GM21515 (cell line): ENCODE results near the gene FOLR2.
"Not testable (repeated sequence)": the region's sequence is repeated elsewhere in the genome, so short reads cannot be mapped to it uniquely, and the experiment has no call there.

Source experiments
- ATAC-seq: cut with Tn5 transposase; IDR thresholded peaks from one replicate; pipeline ENCODE4 v1.9.1; 2021; ENCODE audit not compliant: unreplicated experiment

FOLR2 gene

GRCh38 chr11:72204886-72205285, 11.7 kb upstream of the FOLR2 start:
- ATAC-seq: no peak

DNA sequence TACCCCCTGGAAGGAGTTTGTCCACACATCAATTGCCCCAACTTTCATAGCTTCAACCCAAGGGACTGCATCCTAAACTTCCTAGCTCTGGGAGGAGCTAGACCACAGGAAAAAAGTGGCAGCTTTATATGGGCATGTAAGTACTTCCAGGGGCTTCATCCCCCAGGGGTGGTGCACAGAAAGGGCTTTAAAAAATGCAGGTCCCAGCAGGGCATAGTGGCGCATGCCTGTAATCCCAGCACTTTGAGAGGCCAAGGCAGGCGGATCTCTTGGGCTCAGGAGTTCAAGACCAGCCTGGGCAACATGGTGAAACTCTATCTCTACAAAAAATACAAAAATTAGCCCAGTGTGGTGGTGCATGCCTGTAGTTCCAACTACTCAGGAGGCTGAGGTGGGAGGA, 9.8 kb upstream of the FOLR2 start:
- ATAC-seq: not testable (repeated sequence)

GRCh38 chr11:72208281-72208680, 8.3 kb upstream of the FOLR2 start:
- no peak for ATAC-seq

GRCh38 chr11:72209101-72209500, 7.5 kb upstream of the FOLR2 start:
- no peak for ATAC-seq

GRCh38 chr11:72217841-72218240, 1.2 kb downstream of the FOLR2 start:
- ATAC-seq: no peak

GRCh38 chr11:72218251-72218745, 1.7 kb downstream of the FOLR2 start:
- no peak for ATAC-seq

GRCh38 chr11:72220696-72221363, 4.2 kb downstream of the FOLR2 start:
- ATAC-seq: no peak

DNA sequence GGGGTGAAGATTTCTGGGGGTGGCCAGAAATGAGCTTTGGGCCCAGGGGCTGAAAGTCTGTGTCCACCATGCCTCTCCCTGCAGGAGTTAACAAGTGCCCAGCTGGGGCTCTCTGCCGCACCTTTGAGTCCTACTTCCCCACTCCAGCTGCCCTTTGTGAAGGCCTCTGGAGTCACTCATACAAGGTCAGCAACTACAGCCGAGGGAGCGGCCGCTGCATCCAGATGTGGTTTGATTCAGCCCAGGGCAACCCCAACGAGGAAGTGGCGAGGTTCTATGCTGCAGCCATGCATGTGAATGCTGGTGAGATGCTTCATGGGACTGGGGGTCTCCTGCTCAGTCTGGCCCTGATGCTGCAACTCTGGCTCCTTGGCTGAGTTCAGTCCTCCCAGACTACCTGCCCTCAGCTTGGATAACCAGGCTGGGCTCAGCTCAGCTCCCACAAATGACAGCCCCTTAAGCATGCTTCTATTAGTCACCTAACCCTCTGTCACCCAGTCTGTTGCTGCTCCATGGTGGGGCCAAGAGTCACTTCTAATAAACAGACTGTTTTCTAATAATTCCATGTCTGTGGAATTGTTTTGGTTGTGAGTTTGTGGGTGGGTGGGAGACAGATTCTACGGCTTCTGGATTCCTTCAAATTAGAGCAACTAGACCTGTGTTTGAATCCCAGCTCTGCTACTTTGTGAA, 4.9 kb downstream of the FOLR2 start:
- ATAC-seq: no peak

DNA sequence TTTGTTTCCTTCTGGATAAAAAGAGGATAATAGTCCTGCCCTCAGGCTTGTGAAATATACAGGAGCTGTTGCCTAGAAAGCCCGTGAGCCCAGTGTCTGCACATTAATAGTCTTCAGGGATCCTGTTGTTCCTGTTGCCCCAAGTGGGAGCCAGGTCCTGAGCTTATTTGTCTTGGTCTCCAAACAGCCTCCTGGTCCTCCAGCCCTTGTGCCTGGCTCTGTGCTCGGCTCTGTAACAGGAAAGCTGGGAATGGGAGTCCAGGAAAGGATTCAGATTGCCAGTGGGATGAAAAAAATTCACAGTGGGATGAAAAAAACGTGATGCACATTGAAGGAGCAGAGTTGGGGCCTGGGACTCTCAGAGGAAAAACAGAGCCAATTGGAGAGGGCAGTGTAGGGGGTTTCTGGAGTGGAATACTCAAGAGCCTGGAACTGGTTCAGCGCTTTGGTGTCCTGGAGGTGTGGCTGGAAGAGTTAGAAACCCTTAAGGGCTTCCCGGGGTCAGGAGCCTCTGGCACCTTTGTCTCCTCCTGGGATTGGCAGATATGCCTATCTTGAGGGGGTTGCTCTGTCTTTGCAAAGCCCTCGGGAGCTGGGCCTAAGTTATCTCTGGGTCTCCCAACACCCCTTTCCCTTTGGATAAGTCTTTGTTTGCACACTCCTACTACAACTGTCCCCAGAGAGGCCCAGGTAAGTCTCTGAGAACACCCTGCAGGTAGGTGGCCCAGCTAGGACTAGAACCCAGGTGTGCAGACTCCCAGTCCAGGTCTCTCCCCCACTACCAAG, 5.7 kb downstream of the FOLR2 start:
- ATAC-seq: no peak

DNA sequence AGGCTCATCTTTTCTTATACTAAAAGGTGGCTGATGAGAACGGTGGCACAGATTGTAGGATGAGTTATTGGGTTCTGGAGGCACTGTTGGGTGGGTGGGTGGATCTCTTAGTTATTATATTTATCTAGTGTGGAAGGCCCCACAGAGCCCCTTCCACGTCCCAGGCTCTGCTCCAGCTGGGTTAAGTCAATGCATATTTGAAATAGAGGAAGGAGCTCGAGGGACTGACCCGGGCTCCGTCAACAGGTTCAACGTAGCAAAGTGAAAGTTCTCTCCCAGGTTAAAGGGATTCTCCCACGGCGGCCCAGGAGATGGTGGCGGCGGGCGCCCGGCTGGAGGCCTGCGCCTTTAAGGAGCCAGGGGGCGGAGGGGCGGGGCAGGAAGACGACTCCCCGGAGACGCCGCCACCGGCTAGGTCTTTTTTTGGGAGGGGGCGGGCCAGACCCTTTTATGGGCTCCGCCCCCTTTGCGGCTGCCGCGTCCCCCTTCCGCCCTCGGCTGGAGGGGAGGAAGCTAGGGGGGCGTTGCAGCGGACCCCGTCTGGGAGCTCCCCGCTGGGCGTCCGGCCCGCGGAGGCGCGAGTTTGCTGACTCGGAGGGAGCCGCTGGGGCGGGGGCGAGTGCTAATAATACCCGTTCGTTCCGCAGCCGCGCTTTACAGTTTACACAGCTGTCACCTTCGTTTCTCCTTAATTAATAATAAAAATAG, 6.5 kb downstream of the FOLR2 start:
- ATAC-seq: peak; percentile 64

DNA sequence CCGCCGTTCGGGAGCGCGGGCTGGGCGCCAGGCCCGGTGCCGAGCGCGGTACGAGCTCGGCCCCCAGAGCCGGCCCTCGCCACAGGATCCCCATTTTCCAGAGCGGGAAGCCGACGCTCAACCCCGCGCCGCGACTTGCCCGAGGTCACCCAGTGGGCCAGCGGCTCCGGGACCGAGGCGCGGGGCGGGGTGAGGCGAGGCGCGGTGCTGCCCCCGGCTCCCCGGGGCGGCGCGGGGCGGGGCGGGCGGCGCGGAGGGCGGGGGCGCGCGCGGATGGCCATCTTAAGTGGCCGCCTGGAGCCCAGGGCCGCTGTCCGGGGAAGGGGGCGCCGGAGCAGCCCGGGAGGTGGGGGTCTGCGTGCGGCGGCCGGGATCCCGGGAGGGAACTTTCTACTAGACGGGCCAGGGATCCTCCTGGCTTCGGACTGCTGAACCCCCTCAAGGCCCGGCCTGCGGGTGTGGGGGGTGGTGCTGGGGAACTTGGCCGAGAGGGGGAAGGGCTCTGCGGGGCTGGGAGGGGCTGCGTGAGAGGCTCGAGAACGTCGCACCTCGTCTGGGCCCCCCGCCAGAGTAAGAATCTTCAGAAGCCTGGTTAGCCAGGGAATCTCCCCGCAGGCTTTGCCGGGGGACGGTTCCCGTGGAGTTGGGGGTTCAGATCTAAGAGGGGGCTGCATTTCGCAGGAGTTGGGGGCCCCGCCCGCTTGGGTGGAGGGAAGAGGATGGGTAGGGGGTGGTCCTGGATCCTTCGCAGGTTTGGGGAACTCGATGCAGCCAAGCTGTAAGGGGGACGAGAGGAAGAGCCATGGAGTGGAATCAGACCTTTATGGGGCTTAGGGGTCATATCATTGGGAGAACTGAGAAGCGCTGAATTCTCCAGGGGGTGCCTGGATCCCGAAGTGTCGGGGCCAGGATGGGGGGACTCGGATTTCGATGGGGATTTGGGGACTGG, 7.3 kb downstream of the FOLR2 start:
- ATAC-seq: peak; percentile 40

DNA sequence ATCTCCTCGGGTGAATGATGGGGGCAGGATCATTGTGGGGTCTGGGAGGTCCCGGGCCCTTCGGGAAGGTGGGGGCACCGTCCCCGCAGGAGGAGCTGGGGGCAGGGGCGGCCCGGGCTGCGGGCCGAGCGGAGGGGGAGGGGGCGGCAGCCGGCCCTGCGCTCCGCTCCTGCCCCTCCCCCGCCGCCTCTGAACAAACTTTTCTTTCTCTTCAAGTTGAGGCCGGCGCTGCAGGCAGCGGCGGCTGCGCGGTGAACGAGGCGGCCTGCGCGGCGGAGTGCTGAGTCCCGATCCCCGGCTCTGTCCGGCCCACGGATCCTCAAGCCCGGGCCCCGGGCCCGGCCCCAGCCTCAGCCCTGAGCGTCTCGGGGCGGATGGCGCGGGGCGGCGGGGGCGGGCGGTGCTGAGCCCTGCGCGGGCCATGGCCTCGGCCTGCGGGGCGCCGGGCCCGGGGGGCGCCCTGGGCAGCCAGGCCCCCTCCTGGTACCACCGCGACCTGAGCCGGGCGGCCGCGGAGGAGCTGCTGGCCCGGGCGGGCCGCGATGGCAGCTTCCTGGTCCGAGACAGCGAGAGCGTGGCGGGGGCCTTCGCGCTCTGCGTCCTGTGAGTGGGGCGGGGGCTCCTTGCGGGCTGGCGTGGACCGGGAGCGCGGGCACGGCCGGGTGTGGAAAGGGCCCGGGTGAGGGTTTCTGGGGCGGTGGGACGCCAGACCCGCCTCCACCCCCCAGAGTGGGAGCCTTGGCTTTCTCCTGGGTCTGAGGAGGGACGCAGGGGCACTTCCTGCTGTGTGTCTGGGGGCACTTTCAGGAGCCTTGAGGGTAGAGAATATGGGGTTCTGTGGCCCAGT, 8.2 kb downstream of the FOLR2 start, which contains the start of gene INPPL1:
Gene INPPL1 (plus strand): TSS at position 204 of the 847 bp plus-strand sequence. CDS start 218 bp downstream, at position 422.
- no peak for ATAC-seq

DNA sequence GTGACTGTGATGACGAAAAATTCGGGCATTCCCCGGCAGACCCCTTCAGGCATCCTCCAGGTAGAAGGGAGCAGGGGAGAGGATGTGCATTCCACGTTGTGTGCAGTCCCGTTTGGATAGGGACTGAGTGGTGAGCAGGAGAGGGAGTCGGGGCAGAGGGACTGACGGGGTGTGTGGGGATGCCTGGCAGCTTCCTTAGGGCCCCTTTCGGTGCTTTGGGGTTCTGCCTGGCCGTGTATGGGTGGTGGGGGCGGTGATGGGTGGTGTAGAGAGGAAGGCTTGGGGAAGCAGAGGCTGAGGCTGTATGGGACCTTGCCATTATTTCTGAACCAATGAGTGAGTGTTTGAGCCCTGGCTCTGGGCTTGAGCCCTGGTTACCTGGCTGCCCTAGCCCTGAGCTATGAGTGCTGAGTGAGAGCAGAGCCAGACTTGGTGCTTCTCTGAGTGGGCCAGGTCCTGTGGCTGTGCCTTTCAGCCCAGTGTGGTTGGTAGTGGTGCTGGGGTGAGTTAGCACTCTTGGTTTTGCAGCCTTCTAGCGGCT, 8.9 kb downstream of the FOLR2 start:
- ATAC-seq: no peak

GRCh38 chr11:72226701-72227100, 10.1 kb downstream of the FOLR2 start:
- no peak for ATAC-seq

- ATAC-seq: no peak
These were observed 11.0 kb downstream of the FOLR2 start for GRCh38 chr11:72227316-72228228.

GRCh38 chr11:72228229-72228843, 11.7 kb downstream of the FOLR2 start:
- no peak for ATAC-seq

GRCh38 chr11:72228844-72229231, 12.2 kb downstream of the FOLR2 start:
- ATAC-seq: no peak
